PC-3 (cell line): ENCODE measurements around the gene SOAT2. TPM values are rescaled to one million over a fixed set of nuclear protein-coding genes. Genes with fewer than 3 reads are reported as not detected.

Experiments
- ATAC-seq: fragments of 200-7000 bp; cut with Tn5 transposase; 2 replicates; pipeline ENCODE4 v1.9.1; 2020; ENCODE audit warnings: mild to moderate bottlenecking, moderate library complexity
- BruUV-seq: library from RNA; stranded (reverse); fragments of 400-500 nt; replicated peaks from 2 replicates; lab custom pipeline; 2021; lab: Mats Ljungman, UMichigan
- CTCF ChIA-PET: fragments of 300-600 bp; sonication (Branson Sonifier 250); formaldehyde crosslinking; loops from one replicate; lab custom pipeline; 2022; ENCODE audit warnings: antibody characterized with exemption; lab: Charles Lee
- POLR2A ChIA-PET: fragments of 300-600 bp; sonication (Branson Sonifier 250); formaldehyde crosslinking; loops from one replicate; lab custom pipeline; 2022; ENCODE audit warnings: antibody characterized with exemption; ENCODE audit not compliant: unreplicated experiment; lab: Charles Lee
- DNase-seq: peaks from one replicate; pipeline ENCODE4 v3.0.0-alpha.2; 2015
- H2AFZ ChIP-seq: fragments of 300-600 bp; sonication (generic); 2 replicates; pipeline ENCODE4 v1.6.0; 2016; ENCODE audit warnings: antibody characterized with exemption, low read length
- H3F3A ChIP-seq: fragments of 300-600 bp; sonication (generic); one replicate; pipeline ENCODE4 v1.6.0; 2017; ENCODE audit warnings: antibody characterized with exemption, low read length, control low read depth, mild to moderate bottlenecking; ENCODE audit not compliant: unreplicated experiment
- H3K27ac ChIP-seq: fragments of 300-600 bp; sonication (generic); 2 replicates; pipeline ENCODE4 v1.5.1; 2016; ENCODE audit warnings: mild to moderate bottlenecking, low read length
- H3K27me3 ChIP-seq: fragments of 300-600 bp; sonication (generic); 2 replicates; pipeline ENCODE4 v1.6.1; 2016; ENCODE audit warnings: low read length, mixed read lengths
- H3K36me3 ChIP-seq: fragments of 300-600 bp; sonication (generic); 2 replicates; pipeline ENCODE4 v1.6.1; 2016; ENCODE audit warnings: low read depth, mixed run types, low read length, mixed read lengths
- H3K4me1 ChIP-seq: fragments of 300-600 bp; sonication (generic); 2 replicates; pipeline ENCODE4 v1.5.1; 2016; ENCODE audit warnings: low read length; ENCODE audit not compliant: insufficient read depth
- H3K4me2 ChIP-seq: fragments of 300-600 bp; sonication (generic); 2 replicates; pipeline ENCODE4 v1.6.0; 2016; ENCODE audit warnings: low read length
- H3K4me3 ChIP-seq: fragments of 300-600 bp; sonication (generic); 2 replicates; pipeline ENCODE4 v1.5.1; 2016; ENCODE audit warnings: mild to moderate bottlenecking, low read length, mixed read lengths
- H3K79me2 ChIP-seq: fragments of 300-600 bp; sonication (generic); 2 replicates; pipeline ENCODE4 v1.6.1; 2017; ENCODE audit warnings: low read length, mixed read lengths
- H3K9ac ChIP-seq: fragments of 300-600 bp; sonication (generic); 2 replicates; pipeline ENCODE4 v1.6.0; 2016; ENCODE audit warnings: mild to moderate bottlenecking, low read length
- H3K9me2 ChIP-seq: fragments of 300-600 bp; sonication (generic); replicated peaks from 2 replicates; pipeline ENCODE4 v1.6.1; 2016; ENCODE audit warnings: mixed run types, low read length, mixed read lengths
- H3K9me3 ChIP-seq: fragments of 300-600 bp; sonication (generic); 2 replicates; pipeline ENCODE4 v1.6.1; 2016; ENCODE audit warnings: low read length, mixed read lengths
- H4K20me1 ChIP-seq: fragments of 300-600 bp; sonication (generic); 2 replicates; pipeline ENCODE4 v1.6.1; 2016; ENCODE audit warnings: low read length, mixed read lengths
- CTCF ChIP-seq: fragments of 300-600 bp; sonication (generic); conservative IDR thresholded peaks from 2 replicates; pipeline ENCODE4 v1.5.1; 2017; ENCODE audit warnings: antibody characterized with exemption, low read depth, mild to moderate bottlenecking, low read length
- EZH2 ChIP-seq: fragments of 300-600 bp; sonication (generic); IDR thresholded peaks from one replicate; pipeline ENCODE4 v1.6.1; 2017; ENCODE audit warnings: antibody characterized with exemption, mild to moderate bottlenecking, low read length; ENCODE audit not compliant: unreplicated experiment
- EZH2phosphoT487 ChIP-seq: fragments of 300-600 bp; sonication (generic); IDR thresholded peaks from 2 replicates; pipeline ENCODE4 v1.6.1; 2018; ENCODE audit warnings: mild to moderate bottlenecking, antibody characterized with exemption, low read length, borderline replicate concordance
- intact Hi-C: fragments of 100-400 bp; cut with micrococcal nuclease; formaldehyde crosslinking; loops from 2 replicates; pipeline ENCODE4 v1.9.0; 2023
- total RNA-seq: library from RNA; depleted of rRNA; stranded (reverse); fragments of >200 nt; gene quantifications from 2 replicates; pipeline ENCODE4 v1.2.3, GENCODE V29; 2014

Gene SOAT2
- total RNA-seq, 1 experiment from 2014 or later = 0.07 TPM

- POLR2A ChIA-PET = interaction anchor here (1.0 kb wide), 1 partner anchor 56 kb away, joined by 5 read pairs; the partner anchor contains the start of gene EIF4B
- no TSS peak for BruUV-seq
Observed at GRCh38 chr12:53062011-53062961, 41.0 kb upstream of the SOAT2 start.

GRCh38 chr12:53062977-53063707, 40.1 kb upstream of the SOAT2 start:
- H3K9ac ChIP-seq = no peak overlapping the region
- H3K4me1 ChIP-seq = peaks cover 32% of the 10 kb centered on the region
- peaks cover 4% of the 10 kb centered on the region; the same call in 1 of the 2 replicates for H3K36me3 ChIP-seq
- H3K4me3 ChIP-seq = no peak overlapping the region
- CTCF ChIA-PET = no interaction called here
- no peaks in the 10 kb centered on the region for H3K79me2 ChIP-seq
- no peak overlapping the region for H3K27ac ChIP-seq
- ATAC-seq (no peak), DNase-seq (no peak)
- TF ChIP-seq CTCF = no peak
- TF ChIP-seq EZH2 = no peak
- no peak for TF ChIP-seq EZH2phosphoT487
- H2AFZ ChIP-seq = no peak overlapping the region
- H3K9me3 ChIP-seq = no peaks in the 10 kb centered on the region
- POLR2A ChIA-PET = interaction anchor here (1.8 kb wide), 1 partner anchor 16 kb away, joined by 5 read pairs; the partner anchor contains the start of gene SPRYD3
- no peaks in the 10 kb centered on the region for H3F3A ChIP-seq
- no peaks in the 10 kb centered on the region for H3K27me3 ChIP-seq
- H4K20me1 ChIP-seq = no peaks in the 10 kb centered on the region
- BruUV-seq = no TSS peak
- no peaks in the 10 kb centered on the region for H3K9me2 ChIP-seq
- H3K4me2 ChIP-seq = no peak overlapping the region
- intact Hi-C loops = loop anchor here (10.0 kb wide), 1 partner anchor 112 kb away; no protein-coding TSS in a partner anchor

More at GRCh38 chr12:53062011-53062961, 41.0 kb upstream of the SOAT2 start:
- Histone ChIP-seq H3K9me3 (no peaks in the 10 kb centered on the region), H3K9me2 (no peaks in the 10 kb centered on the region), H3K4me3 (no peak overlapping the region), H4K20me1 (no peaks in the 10 kb centered on the region), H3K27ac (no peak overlapping the region), H3K4me2 (peak overlapping the region; percentile 48; the same call in 1 of the 2 replicates), H3F3A (no peaks in the 10 kb centered on the region), H3K9ac (no peak overlapping the region), H2AFZ (no peak overlapping the region), H3K4me1 (peaks cover 32% of the 10 kb centered on the region), H3K79me2 (no peaks in the 10 kb centered on the region), H3K27me3 (no peaks in the 10 kb centered on the region), H3K36me3 (peaks cover 4% of the 10 kb centered on the region; the same call in 1 of the 2 replicates)
- DNase-seq (no peak), ATAC-seq (no peak)
- CTCF ChIA-PET = interaction anchor here (0.5 to 1.8 kb wide), 6 partner anchors 14 to 500 kb away, joined by 3 to 13 read pairs (median 4); partner anchors contain the start of gene SPRYD3
- no peak for TF ChIP-seq EZH2
- no peak for TF ChIP-seq CTCF
- no peak for TF ChIP-seq EZH2phosphoT487
- intact Hi-C loops = loop anchor here (10.0 kb wide), 1 partner anchor 113 kb away; no protein-coding TSS in a partner anchor
